ENCODE data around the gene C13orf46.

DNA sequence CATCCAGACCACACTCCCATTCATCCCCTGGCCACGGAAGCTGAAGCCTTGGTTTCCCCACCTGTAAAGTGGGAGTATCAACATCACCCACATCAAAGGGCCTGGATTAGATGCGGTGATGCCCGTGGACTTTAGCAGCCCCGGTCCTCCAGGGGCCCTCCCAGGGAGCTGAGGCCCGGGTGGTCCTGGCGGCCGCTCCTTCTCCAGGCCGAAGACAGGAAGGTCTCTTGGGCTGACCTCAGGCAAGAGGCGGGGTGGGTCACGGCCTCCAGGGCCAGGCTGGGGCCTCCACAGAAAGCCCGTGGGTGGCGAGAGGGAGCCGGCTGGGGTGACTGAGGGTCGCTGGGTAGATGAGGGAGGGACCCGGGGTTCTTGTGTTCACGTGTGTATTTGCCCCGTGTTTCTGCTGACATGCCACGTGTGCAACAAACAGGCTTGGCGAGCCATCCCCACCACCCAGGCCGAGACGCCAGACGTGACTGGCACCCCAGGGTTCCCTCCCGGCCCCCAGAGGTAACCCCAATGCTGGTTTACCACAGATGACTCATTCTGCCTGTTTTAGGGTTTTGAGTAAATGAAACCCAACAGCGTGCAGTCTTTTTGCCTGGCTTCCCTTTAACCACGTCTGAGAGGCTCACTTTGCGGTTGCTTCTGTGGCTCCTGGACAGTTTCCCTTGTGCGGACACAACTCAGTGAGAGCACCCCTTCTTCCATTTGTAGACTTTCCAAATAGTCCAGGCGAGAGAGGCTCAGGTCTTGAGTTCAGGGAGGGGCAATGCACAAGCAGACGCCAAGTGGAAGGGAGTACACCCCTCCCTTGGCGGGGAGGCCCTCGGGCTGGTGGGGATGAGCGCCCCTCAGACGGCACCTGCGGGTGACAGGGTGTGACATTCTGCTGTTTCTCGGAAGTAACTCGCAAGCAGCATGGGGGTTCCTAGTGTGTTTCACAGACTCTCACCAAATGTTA is 42.9 kb downstream of the C13orf46 start:
- TF ChIP-seq POLR2A (IDR thresholded peaks at IDR 0.05; ENCODE audit: low read length) (no peak), GATA1 (IDR thresholded peaks at IDR 0.05; ENCODE audit: low read depth, low read length) (no peak)
